Endothelial cell of umbilical vein (primary cell): Measurements from ENCODE around the gene TSPAN33.

Experiments used
- EZH2 ChIP-seq: IDR thresholded peaks from 2 replicates; pipeline ENCODE4 v1.6.1; 2012; ENCODE audit warnings: borderline replicate concordance, low read depth, mild to moderate bottlenecking, moderate library complexity, low read length, inconsistent platforms; ENCODE audit not compliant: severe bottlenecking
- GATA2 ChIP-seq: IDR thresholded peaks from 2 replicates; pipeline ENCODE4 v1.7.0; 2011; ENCODE audit warnings: low read depth, mild to moderate bottlenecking, moderate library complexity, mixed read lengths, low read length; ENCODE audit not compliant: insufficient read length, insufficient read depth
- JUN ChIP-seq: IDR thresholded peaks from 2 replicates; pipeline ENCODE4 v1.6.1; 2011; ENCODE audit warnings: borderline replicate concordance, low read depth; ENCODE audit not compliant: insufficient read length, insufficient read depth
- MAX ChIP-seq: IDR thresholded peaks from 2 replicates; pipeline ENCODE4 v1.6.1; 2011; ENCODE audit not compliant: insufficient read depth, insufficient read length
- MYC ChIP-seq: IDR thresholded peaks from one replicate; pipeline ENCODE4 v1.6.1; 2011; ENCODE audit warnings: mild to moderate bottlenecking, low read depth, low read length
- POLR2A ChIP-seq: IDR thresholded peaks from 2 replicates; pipeline ENCODE4 v1.6.1; 2012; ENCODE audit warnings: low read depth, mild to moderate bottlenecking, control low read depth, low read length
- POLR2AphosphoS5 ChIP-seq: IDR thresholded peaks from 2 replicates; pipeline ENCODE4 v1.6.1; 2012; ENCODE audit warnings: low read depth, mild to moderate bottlenecking, control low read depth, low read length, moderate library complexity; ENCODE audit not compliant: insufficient read depth
- TF ChIP-seq, protein P1 (sequence below), 2 donors: IDR thresholded peaks; 1 replicate in 1 of 2; 2 replicates in 1 of 2; pipeline ENCODE4 v1.5.1; 2011; ENCODE audit warnings: low read length in 2 of 2, mild to moderate bottlenecking in 2 of 2, moderate library complexity in 2 of 2, control low read depth in 1 of 2, inconsistent platforms in 1 of 2, low read depth in 1 of 2; ENCODE audit not compliant: insufficient read depth in 1 of 2; ENCODE audit errors: extremely low read depth in 1 of 2

DNA sequence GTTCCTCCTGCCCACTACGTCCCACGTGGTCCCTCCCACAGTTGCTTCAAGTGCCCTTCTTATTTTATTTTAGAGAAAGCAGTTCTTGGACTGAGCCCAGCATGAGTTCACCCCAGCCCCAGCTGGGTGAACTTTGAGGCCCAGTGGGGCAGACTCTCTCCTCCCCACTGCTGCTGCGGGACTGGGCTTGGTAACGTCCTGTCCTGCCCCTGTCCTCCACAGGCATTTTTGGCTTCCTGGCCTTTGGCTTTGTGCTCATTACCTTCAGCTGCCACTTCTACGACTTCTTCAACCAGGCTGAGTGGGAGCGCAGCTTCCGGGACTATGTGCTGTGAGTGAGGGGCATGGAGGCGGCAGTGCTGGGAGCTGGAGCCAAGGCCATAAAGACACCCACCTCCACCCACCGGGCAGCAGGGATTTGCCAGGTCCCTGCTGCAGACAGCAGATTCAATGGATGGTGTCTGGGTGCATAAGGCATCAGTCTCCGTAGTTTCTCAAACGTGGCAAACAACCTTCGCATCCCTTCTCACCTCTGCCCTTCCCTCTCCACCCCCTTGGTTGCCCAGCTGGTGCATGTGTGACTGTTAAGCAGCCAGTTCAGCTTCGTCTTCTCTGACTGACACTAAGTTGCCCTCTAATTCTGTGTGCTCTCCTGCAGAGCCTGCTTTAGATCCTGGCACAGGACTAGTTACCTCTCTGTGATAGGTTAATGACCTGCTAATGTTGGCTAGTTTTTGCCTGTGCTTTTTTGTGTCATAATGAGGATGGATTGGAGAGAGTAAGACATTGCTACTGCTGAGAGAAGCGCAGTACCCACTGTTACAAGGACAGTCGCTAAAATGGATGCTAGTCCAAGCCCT, 64.8 kb downstream of the TSPAN33 start:
- TF ChIP-seq, protein P1, sequence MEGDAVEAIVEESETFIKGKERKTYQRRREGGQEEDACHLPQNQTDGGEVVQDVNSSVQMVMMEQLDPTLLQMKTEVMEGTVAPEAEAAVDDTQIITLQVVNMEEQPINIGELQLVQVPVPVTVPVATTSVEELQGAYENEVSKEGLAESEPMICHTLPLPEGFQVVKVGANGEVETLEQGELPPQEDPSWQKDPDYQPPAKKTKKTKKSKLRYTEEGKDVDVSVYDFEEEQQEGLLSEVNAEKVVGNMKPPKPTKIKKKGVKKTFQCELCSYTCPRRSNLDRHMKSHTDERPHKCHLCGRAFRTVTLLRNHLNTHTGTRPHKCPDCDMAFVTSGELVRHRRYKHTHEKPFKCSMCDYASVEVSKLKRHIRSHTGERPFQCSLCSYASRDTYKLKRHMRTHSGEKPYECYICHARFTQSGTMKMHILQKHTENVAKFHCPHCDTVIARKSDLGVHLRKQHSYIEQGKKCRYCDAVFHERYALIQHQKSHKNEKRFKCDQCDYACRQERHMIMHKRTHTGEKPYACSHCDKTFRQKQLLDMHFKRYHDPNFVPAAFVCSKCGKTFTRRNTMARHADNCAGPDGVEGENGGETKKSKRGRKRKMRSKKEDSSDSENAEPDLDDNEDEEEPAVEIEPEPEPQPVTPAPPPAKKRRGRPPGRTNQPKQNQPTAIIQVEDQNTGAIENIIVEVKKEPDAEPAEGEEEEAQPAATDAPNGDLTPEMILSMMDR (IDR thresholded peaks at IDR 0.05; ENCODE audit: extremely low read depth in 1 of 2, insufficient read depth in 1 of 2, low read depth in 1 of 2, low read length in 2 of 2) = no peak
- TF ChIP-seq POLR2A (no peak), JUN (no peak), EZH2 (no peak), GATA2 (no peak), MAX (no peak), MYC (no peak), POLR2AphosphoS5 (no peak)
